Measurements from ENCODE around the gene UPP2.

- TF ChIP-seq CTCF (conservative IDR thresholded peaks at IDR 0.05; ENCODE audit: low read depth, low read length) (no peak), EZH2 (IDR thresholded peaks at IDR 0.05; ENCODE audit: low read length, unreplicated experiment) (no peak)
Observed at GRCh38 chr2:158091647-158092046, 10.0 kb upstream of the UPP2 start.

Data from PC-3 (cell line).